Measurements from ENCODE around the gene SPARC.

Gene SPARC

GRCh38 chr5:151679421-151680155 lies 7.1 kb downstream of the SPARC start:
- no peak for ATAC-seq (ENCODE audit: low read depth)

GRCh38 chr5:151678713-151679112 lies 8.0 kb downstream of the SPARC start:
- H3K36me3 Mint-ChIP-seq = no peaks in the 10 kb centered on the region
- no peaks in the 10 kb centered on the region for H3K4me1 Mint-ChIP-seq
- H3K27ac Mint-ChIP-seq = no peak overlapping the region
- no peaks in the 10 kb centered on the region for H3K9me3 Mint-ChIP-seq
- no peak overlapping the region for H3K4me3 Mint-ChIP-seq
- peaks cover 5% of the 10 kb centered on the region for H3K27me3 Mint-ChIP-seq
- no peak for ATAC-seq (ENCODE audit: low read depth)
- no peak for DNase-seq (ENCODE audit: low spot score in 2 of 2)

More at GRCh38 chr5:151679421-151680155, 7.1 kb downstream of the SPARC start:
- DNase-seq (ENCODE audit: low spot score in 2 of 2) = no peak
- H3K4me3 Mint-ChIP-seq = no peak overlapping the region
- H3K9me3 Mint-ChIP-seq = no peaks in the 10 kb centered on the region
- no peaks in the 10 kb centered on the region for H3K4me1 Mint-ChIP-seq
- no peak overlapping the region for H3K27ac Mint-ChIP-seq
- no peaks in the 10 kb centered on the region for H3K36me3 Mint-ChIP-seq
- H3K27me3 Mint-ChIP-seq = peaks cover 5% of the 10 kb centered on the region

- Mint-ChIP-seq H3K36me3 (no peaks in the 10 kb centered on the region), H3K9me3 (no peaks in the 10 kb centered on the region), H3K4me3 (no peak overlapping the region), H3K27ac (no peak overlapping the region), H3K27me3 (peaks cover 6% of the 10 kb centered on the region), H3K4me1 (no peaks in the 10 kb centered on the region)
- DNase-seq (ENCODE audit: low spot score in 2 of 2) (no peak), ATAC-seq (ENCODE audit: low read depth) (no peak)
Observed at GRCh38 chr5:151677776-151678545, 8.8 kb downstream of the SPARC start.

GRCh38 chr5:151676719-151677118 lies 10.0 kb downstream of the SPARC start:
- Mint-ChIP-seq H3K36me3 (no peaks in the 10 kb centered on the region), H3K27me3 (peaks cover 8% of the 10 kb centered on the region), H3K4me3 (no peak overlapping the region), H3K9me3 (no peaks in the 10 kb centered on the region), H3K4me1 (no peaks in the 10 kb centered on the region), H3K27ac (no peak overlapping the region)
- no peak for ATAC-seq (ENCODE audit: low read depth)
- no peak for DNase-seq (ENCODE audit: low spot score in 2 of 2)

- Mint-ChIP-seq H3K9me3 (no peaks in the 10 kb centered on the region), H3K27ac (no peak overlapping the region), H3K36me3 (no peaks in the 10 kb centered on the region), H3K4me3 (no peak overlapping the region), H3K4me1 (no peaks in the 10 kb centered on the region), H3K27me3 (peaks cover 8% of the 10 kb centered on the region)
- no peak for ATAC-seq (ENCODE audit: low read depth)
- no peak for DNase-seq (ENCODE audit: low spot score in 2 of 2)
Observed at GRCh38 chr5:151676314-151676712, 10.4 kb downstream of the SPARC start.

- Mint-ChIP-seq H3K27ac (no peak overlapping the region), H3K4me3 (no peak overlapping the region), H3K36me3 (no peaks in the 10 kb centered on the region), H3K4me1 (no peaks in the 10 kb centered on the region), H3K27me3 (peaks cover 8% of the 10 kb centered on the region), H3K9me3 (no peaks in the 10 kb centered on the region)
- no peak for DNase-seq (ENCODE audit: low spot score in 2 of 2)
- no peak for ATAC-seq (ENCODE audit: low read depth)
Observed at GRCh38 chr5:151675611-151676313, 11.0 kb downstream of the SPARC start.

GRCh38 chr5:151674626-151675610 lies 11.8 kb downstream of the SPARC start:
- ATAC-seq (ENCODE audit: low read depth) = no peak
- no peak for DNase-seq (ENCODE audit: low spot score in 2 of 2)
- H3K4me3 Mint-ChIP-seq = no peak overlapping the region
- H3K36me3 Mint-ChIP-seq = no peaks in the 10 kb centered on the region
- no peak overlapping the region for H3K27ac Mint-ChIP-seq
- H3K27me3 Mint-ChIP-seq = peaks cover 8% of the 10 kb centered on the region
- no peaks in the 10 kb centered on the region for H3K4me1 Mint-ChIP-seq
- no peaks in the 10 kb centered on the region for H3K9me3 Mint-ChIP-seq

GRCh38 chr5:151673421-151673820 lies 13.3 kb downstream of the SPARC start:
- no peak overlapping the region for H3K4me3 Mint-ChIP-seq
- H3K9me3 Mint-ChIP-seq = no peaks in the 10 kb centered on the region
- no peaks in the 10 kb centered on the region for H3K4me1 Mint-ChIP-seq
- no peak for ATAC-seq (ENCODE audit: low read depth)
- H3K27ac Mint-ChIP-seq = no peak overlapping the region
- H3K27me3 Mint-ChIP-seq = peaks cover 8% of the 10 kb centered on the region
- H3K36me3 Mint-ChIP-seq = no peaks in the 10 kb centered on the region
- no peak for DNase-seq (ENCODE audit: low spot score in 2 of 2)

GRCh38 chr5:151672516-151672915 lies 14.2 kb downstream of the SPARC start:
- H3K27ac Mint-ChIP-seq = no peak overlapping the region
- H3K27me3 Mint-ChIP-seq = peaks cover 8% of the 10 kb centered on the region
- DNase-seq (ENCODE audit: low spot score in 2 of 2) = no peak

GRCh38 chr5:151671950-151672349 lies 14.8 kb downstream of the SPARC start:
- Mint-ChIP-seq H3K27ac (no peak overlapping the region), H3K4me3 (no peak overlapping the region), H3K36me3 (no peaks in the 10 kb centered on the region), H3K27me3 (peaks cover 8% of the 10 kb centered on the region), H3K4me1 (no peaks in the 10 kb centered on the region), H3K9me3 (no peaks in the 10 kb centered on the region)
- no peak for DNase-seq (ENCODE audit: low spot score in 2 of 2)
- ATAC-seq (ENCODE audit: low read depth) = no peak

More at GRCh38 chr5:151672516-151672915, 14.2 kb downstream of the SPARC start:
- Mint-ChIP-seq H3K36me3 (no peaks in the 10 kb centered on the region), H3K9me3 (no peaks in the 10 kb centered on the region), H3K4me1 (no peaks in the 10 kb centered on the region), H3K4me3 (no peak overlapping the region)
- no peak for ATAC-seq (ENCODE audit: low read depth)

- no peak for DNase-seq (ENCODE audit: low spot score in 2 of 2)
- Mint-ChIP-seq H3K4me3 (no peak overlapping the region), H3K27me3 (peaks cover 6% of the 10 kb centered on the region), H3K27ac (no peak overlapping the region), H3K4me1 (no peaks in the 10 kb centered on the region), H3K9me3 (no peaks in the 10 kb centered on the region), H3K36me3 (no peaks in the 10 kb centered on the region)
- ATAC-seq (ENCODE audit: low read depth) = no peak
Observed at GRCh38 chr5:151670953-151671636, 15.6 kb downstream of the SPARC start.

GRCh38 chr5:151670083-151670686 lies 16.5 kb downstream of the SPARC start:
- no peak overlapping the region for H3K27ac Mint-ChIP-seq
- ATAC-seq (ENCODE audit: low read depth) (no peak), DNase-seq (ENCODE audit: low spot score in 2 of 2) (no peak)
- H3K4me1 Mint-ChIP-seq = no peaks in the 10 kb centered on the region
- H3K9me3 Mint-ChIP-seq = no peaks in the 10 kb centered on the region
- H3K4me3 Mint-ChIP-seq = no peak overlapping the region
- H3K27me3 Mint-ChIP-seq = peaks cover 5% of the 10 kb centered on the region
- no peaks in the 10 kb centered on the region for H3K36me3 Mint-ChIP-seq

- H3K4me1 Mint-ChIP-seq = peaks cover 21% of the 10 kb centered on the region
- H3K27me3 Mint-ChIP-seq = no peaks in the 10 kb centered on the region
- H3K4me3 Mint-ChIP-seq = no peak overlapping the region
- H3K27ac Mint-ChIP-seq = no peak overlapping the region
- H3K9me3 Mint-ChIP-seq = no peaks in the 10 kb centered on the region
- H3K36me3 Mint-ChIP-seq = no peaks in the 10 kb centered on the region
- ATAC-seq (ENCODE audit: low read depth) = no peak
- no peak for DNase-seq (ENCODE audit: low spot score in 2 of 2)
Observed at GRCh38 chr5:151667083-151667482, 19.6 kb downstream of the SPARC start.

Measured in memory B cell (primary cell).